SH-SY5Y (cell line): ENCODE measurements around the gene TOM1L2.

Experiments
- GATA2 ChIP-seq: IDR thresholded peaks from 2 replicates; pipeline ENCODE4 v1.6.1; 2011; ENCODE audit warnings: mild to moderate bottlenecking, low read depth, low read length
- GATA3 ChIP-seq: IDR thresholded peaks from 2 replicates; pipeline ENCODE4 v1.6.1; 2011; ENCODE audit warnings: low read depth, mild to moderate bottlenecking, low read length, moderate library complexity

GRCh38 chr17:17819111-17819510 is 153.1 kb downstream of the TOM1L2 start:
- TF ChIP-seq GATA3 = no peak
- TF ChIP-seq GATA2 = no peak
